ENCODE results near the gene TMEM179. TPM values are rescaled to one million over a fixed set of nuclear protein-coding genes. Genes with fewer than 3 reads are reported as not detected.

Gene TMEM179
- total and polyA plus RNA-seq, 2 of the 8 experiments (the other 6 are each of a cell fraction or from before 2014, with no cell fraction given): 2.9 to 4.0 TPM

DNA sequence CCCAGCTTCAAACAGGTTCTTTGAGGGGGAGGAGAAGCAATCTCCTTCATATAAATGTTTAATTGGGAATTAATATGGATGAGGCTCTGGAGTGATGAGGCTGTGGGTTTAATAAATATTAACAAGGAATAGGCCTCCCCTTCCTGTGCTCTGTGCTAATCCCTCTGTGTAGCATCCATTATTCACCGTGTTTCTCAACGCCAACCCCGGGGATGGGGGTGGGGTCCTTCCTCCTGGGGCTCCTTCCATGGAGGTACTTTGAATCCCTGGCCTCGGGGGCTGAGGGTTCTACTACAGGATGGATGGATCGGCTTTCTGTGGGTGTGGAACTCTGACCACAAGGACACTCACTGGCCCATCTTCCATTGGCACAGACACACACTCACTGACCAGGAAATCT, 34.9 kb upstream of the TMEM179 start (continued):
- TF ChIP-seq KDM1A (IDR thresholded peaks at IDR 0.05; ENCODE audit: borderline replicate concordance, low read length) (no peak), JUN (IDR thresholded peaks at IDR 0.05; ENCODE audit: low read depth, low read length) (no peak), CHD1 (IDR thresholded peaks at IDR 0.05; ENCODE audit: low read depth, low read length) (no peak)

Data from H1 (cell line).